NK-92 (cell line): ENCODE measurements around the gene ARSD.

Experiments
- DNase-seq: peaks from one replicate; lab custom pipeline; 2025; ENCODE audit not compliant: unreplicated experiment; lab: John Stamatoyannopoulos, UW

ARSD gene

GRCh38 chrX:2854918-2855317, 74.2 kb downstream of the ARSD start:
- no peak for DNase-seq
